HUES48 (cell line): ENCODE measurements around the gene FAM219A.

ENCODE experiments used
- H3K27ac ChIP-seq: one replicate; pipeline ENCODE4 v1.7.0; 2013; ENCODE audit warnings: low read depth, low read length, inconsistent platforms
- H3K27me3 ChIP-seq: 2 replicates; pipeline ENCODE4 v1.6.1; 2013; ENCODE audit warnings: mild to moderate bottlenecking, low read length; ENCODE audit not compliant: control insufficient read depth, insufficient read depth
- H3K36me3 ChIP-seq: 2 replicates; pipeline ENCODE4 v1.6.1; 2013; ENCODE audit warnings: low read length; ENCODE audit not compliant: control insufficient read depth, insufficient read depth
- H3K4me1 ChIP-seq: 2 replicates; pipeline ENCODE4 v1.6.1; 2013; ENCODE audit warnings: mild to moderate bottlenecking, low read length; ENCODE audit not compliant: control insufficient read depth, insufficient read depth
- H3K4me3 ChIP-seq: 2 replicates; pipeline ENCODE4 v1.5.1; 2013; ENCODE audit warnings: mild to moderate bottlenecking, low read depth, low read length
- H3K9ac ChIP-seq: 2 replicates; pipeline ENCODE4 v1.6.1; 2013; ENCODE audit warnings: mild to moderate bottlenecking, low read depth, low read length, moderate library complexity
- H3K9me3 ChIP-seq: 2 replicates; pipeline ENCODE4 v1.6.1; 2013; ENCODE audit warnings: low read length; ENCODE audit not compliant: control insufficient read depth, insufficient read depth

The FAM219A gene

DNA sequence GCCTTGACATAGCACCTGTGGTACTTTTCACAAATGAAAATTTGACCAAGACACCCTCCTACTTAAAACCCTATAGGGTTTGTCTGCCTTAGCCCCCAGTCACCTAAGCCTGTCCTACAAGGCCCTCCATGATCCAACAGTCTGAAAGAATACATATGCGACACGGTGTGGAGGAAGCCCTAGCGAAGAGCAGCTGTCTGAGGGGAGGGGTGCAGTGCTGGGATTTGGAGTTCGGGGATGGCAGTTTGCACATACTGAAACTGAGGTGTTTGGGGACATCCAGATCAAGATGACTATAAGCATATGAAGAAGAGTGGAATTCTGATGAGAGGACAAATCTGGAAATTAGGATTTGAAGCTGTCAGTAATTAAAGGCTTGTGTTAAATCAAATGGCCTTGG is 74.5 kb downstream of the FAM219A start:
- Histone ChIP-seq H3K9me3 (no peaks in the 10 kb centered on the region), H3K36me3 (no peaks in the 10 kb centered on the region), H3K4me3 (no peak overlapping the region), H3K27ac (no peak overlapping the region), H3K4me1 (peaks cover 11% of the 10 kb centered on the region; the same call in 1 of the 2 replicates), H3K27me3 (peaks cover 32% of the 10 kb centered on the region), H3K9ac (no peak overlapping the region)

DNA sequence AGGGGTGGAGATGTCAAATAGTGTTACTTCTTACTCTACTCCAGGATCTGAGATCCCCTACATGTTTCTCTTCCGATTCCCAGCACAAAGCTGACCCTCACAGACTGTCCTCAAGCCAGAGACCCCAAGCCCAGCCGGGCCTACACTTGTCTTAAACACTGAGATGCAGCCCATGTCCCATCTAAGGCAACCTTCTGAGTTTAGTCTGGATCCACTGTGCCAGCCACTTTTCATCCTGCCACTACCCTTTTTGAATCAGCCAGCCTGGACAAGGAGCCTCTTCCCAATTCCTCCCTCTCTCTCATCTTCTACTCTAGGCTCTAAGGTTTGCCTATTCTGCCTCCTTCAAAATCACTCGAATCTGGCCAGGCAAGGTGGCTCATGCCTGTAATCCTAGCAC is 75.5 kb downstream of the FAM219A start:
- no peak overlapping the region for H3K4me3 ChIP-seq
- peaks cover 32% of the 10 kb centered on the region for H3K27me3 ChIP-seq
- no peaks in the 10 kb centered on the region for H3K36me3 ChIP-seq
- H3K4me1 ChIP-seq: peaks cover 11% of the 10 kb centered on the region; the same call in 1 of the 2 replicates
- H3K9me3 ChIP-seq: no peaks in the 10 kb centered on the region
- H3K27ac ChIP-seq: no peak overlapping the region
- H3K9ac ChIP-seq: no peak overlapping the region

DNA sequence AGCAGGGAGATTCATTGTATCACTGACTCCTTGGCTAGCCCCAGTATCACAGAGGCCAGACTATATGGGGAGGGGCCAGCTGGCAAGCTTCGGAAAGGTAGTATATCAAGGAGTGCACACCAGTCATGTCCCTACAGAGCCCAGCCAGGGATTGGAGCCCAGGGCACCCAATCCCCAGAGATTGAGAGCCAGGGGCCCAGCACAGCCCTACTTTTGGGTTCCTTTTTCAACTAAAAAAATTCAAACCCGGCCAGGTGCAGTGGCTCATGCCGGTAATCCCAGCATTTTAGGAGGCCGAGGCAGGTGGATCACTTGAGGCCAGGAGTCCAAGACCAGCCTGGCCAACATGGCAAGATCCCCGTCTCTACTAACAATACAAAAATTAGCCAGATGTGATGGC is 76.3 kb downstream of the FAM219A start:
- Histone ChIP-seq H3K9ac (no peak overlapping the region), H3K27me3 (peaks cover 32% of the 10 kb centered on the region), H3K4me1 (peaks cover 11% of the 10 kb centered on the region; the same call in 1 of the 2 replicates), H3K27ac (no peak overlapping the region), H3K9me3 (no peaks in the 10 kb centered on the region), H3K36me3 (no peaks in the 10 kb centered on the region), H3K4me3 (no peak overlapping the region)

DNA sequence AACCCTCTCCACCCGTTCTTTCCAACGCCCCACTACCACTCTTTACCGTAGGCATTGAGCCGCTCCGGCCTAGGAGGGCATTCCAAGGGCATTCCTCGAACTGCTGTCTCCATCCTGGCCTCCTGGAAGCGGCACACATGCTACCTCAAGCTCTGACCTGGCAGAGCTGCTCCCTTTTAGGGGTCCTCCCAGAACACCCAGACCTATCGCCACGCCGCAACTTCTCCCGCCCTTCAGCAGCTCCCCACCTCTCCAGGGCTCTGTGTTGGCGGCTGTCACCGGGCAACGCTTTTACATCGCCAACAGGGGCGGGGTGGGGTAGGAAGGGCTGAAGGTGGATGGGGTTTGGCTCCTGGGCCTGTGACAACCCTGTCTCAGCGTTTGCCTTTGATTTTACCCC is 77.0 kb downstream of the FAM219A start:
- peaks cover 11% of the 10 kb centered on the region; the same call in 1 of the 2 replicates for H3K4me1 ChIP-seq
- peak overlapping the region; percentile 82 for H3K4me3 ChIP-seq
- peaks cover 32% of the 10 kb centered on the region for H3K27me3 ChIP-seq
- H3K36me3 ChIP-seq: no peaks in the 10 kb centered on the region
- no peak overlapping the region for H3K27ac ChIP-seq
- H3K9me3 ChIP-seq: no peaks in the 10 kb centered on the region
- 0 out of 2 replicates have a peak overlapping the region, but pooled peaks have one; percentile 18 for H3K9ac ChIP-seq

DNA sequence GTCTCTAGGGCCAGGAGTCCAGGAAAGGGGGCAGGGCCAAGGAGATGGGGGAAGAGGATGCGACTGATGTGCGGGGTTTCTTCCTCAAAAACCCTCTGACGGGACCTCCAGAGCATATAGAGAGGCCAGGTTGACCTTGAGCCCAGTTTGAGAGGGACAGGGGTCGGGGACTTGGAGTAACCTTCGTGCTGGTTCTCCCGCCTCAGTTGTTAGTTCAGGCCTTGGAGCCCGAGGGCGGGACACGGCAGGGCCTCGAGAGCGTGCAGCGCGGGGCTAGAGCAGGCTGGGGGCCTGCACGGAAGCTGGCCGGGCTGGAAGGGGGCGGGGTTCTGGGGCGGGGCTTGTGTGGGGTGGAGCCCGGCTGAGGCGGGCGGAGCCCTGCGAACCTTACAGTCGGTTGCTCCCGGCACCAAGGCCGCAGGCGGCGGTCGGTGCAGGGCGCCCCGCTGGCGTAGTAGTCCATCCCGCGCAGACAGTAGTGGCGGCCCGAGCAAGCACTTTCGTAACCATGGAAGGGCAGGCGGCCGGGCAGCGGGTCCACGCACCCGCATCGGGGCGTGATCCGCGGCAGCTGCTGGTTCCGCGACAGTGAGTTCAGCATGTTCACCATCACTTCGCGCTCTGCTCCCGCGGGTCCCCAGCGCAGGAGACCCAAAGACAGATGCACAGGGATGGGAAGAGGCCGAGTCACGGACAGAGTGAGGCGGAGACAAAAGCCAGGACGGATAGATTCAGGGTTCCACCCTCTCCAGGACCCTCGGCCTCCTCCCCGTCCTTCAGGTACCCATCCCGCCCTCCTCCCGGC is 77.7 kb downstream of the FAM219A start:
- Histone ChIP-seq H3K9ac (0 out of 2 replicates have a peak overlapping the region, but pooled peaks have one; percentile 18), H3K4me3 (peak overlapping the region; percentile 82), H3K27me3 (peaks cover 35% of the 10 kb centered on the region), H3K36me3 (no peaks in the 10 kb centered on the region), H3K9me3 (no peaks in the 10 kb centered on the region), H3K4me1 (peaks cover 15% of the 10 kb centered on the region; the same call in 1 of the 2 replicates), H3K27ac (no peak overlapping the region)

DNA sequence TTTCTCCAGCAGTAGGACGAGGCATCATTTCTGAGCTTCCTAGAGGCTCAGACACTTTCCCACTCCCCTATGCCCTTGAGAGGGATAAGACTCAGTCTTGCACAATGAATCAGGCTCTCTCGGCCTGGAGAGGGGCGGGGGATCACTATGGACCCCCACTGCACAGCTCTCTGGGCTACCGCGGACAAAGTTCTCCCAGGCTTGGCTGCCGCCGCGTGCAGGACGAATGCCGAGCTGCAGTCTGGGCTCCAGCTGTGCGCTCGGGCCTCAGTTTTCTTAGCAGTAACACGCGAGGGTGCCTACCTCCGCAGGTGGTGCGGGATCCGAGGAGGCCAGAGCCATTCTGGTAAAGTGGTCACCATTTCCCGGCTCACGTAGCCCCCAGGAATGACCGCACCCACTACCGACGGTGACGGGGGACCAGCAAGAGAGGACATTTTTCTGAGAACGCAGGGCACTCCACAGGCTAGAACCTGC is 78.3 kb downstream of the FAM219A start:
- no peak overlapping the region for H3K9ac ChIP-seq
- peak overlapping the region; percentile 82 for H3K4me3 ChIP-seq

DNA sequence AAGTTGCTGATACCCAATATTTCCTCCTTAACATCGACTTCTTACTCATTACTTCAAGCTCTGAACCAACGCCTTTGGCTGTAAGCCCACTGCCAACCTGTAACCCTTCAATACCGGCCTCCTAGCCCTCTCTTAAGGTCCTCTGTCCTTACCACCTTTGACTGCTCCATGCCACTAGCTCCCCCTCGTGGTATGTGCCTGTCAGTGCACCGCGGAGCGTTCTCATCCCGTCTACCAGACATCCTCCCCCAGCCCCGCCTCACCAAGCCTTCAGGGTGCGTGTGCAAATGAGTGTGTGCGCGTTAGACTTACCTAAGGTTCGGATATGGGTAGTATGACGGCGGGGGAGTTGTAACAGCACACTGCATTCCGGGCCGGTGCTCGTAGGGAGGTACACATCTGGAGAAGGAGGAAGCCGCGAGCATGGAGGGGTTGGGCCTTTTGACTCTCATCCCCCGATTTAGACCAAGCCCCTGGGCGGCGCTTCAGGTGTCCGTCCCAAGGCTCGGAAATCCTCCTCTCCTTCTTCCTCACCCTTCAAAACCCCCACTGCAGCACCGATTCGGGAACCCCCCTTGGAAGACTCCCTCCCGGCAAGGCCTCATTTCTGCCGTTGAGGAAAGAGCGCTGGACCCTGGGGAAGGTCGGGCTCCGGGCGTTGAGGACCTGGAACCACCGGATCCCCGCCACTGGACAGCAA is 78.9 kb downstream of the FAM219A start:
- Histone ChIP-seq H3K36me3 (no peaks in the 10 kb centered on the region), H3K9ac (no peak overlapping the region), H3K9me3 (no peaks in the 10 kb centered on the region), H3K4me3 (peak overlapping the region; percentile 82), H3K27me3 (peaks cover 40% of the 10 kb centered on the region), H3K4me1 (peaks cover 24% of the 10 kb centered on the region), H3K27ac (no peak overlapping the region)

More for the DNA sequence above, 78.3 kb downstream of the FAM219A start:
- Histone ChIP-seq H3K27ac (no peak overlapping the region), H3K4me1 (peaks cover 20% of the 10 kb centered on the region), H3K9me3 (no peaks in the 10 kb centered on the region), H3K36me3 (no peaks in the 10 kb centered on the region), H3K27me3 (peaks cover 40% of the 10 kb centered on the region)

DNA sequence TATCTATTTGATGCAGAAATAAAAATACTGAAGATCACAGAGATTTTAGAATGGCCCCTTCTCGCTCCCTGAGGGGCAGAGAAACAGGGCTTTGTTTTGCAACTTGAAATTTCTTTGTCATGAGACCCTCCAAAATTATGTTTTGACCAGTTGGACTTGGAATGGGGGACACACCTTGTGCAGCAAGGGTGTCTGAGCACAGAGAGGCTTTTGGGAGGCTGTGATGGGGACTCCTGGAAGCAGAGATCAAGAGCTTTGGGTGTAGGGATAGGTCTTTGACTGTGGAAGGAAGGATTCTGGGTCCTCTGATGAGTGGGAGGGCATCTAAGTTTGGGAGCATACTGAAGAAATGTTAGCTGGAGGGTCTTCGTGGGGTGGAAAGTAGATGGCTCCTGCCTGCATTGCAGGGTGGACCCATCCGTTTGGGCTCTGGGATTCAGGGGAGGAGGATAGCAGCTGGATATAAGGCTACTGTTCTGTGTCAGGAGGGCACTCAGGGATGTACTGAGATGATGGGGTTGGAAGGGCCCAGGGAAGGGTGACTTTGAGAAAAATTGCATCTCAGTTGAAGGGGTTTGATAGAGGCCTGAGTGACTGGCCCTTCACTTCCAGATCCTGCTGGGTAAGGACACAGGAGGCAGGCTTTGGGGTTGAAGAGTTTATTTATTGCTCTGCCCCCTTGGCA is 79.9 kb downstream of the FAM219A start:
- no peak overlapping the region for H3K4me3 ChIP-seq
- H3K27ac ChIP-seq: no peak overlapping the region
- H3K4me1 ChIP-seq: peaks cover 24% of the 10 kb centered on the region
- H3K9me3 ChIP-seq: no peaks in the 10 kb centered on the region
- peaks cover 40% of the 10 kb centered on the region for H3K27me3 ChIP-seq
- H3K36me3 ChIP-seq: no peaks in the 10 kb centered on the region
- no peak overlapping the region for H3K9ac ChIP-seq

DNA sequence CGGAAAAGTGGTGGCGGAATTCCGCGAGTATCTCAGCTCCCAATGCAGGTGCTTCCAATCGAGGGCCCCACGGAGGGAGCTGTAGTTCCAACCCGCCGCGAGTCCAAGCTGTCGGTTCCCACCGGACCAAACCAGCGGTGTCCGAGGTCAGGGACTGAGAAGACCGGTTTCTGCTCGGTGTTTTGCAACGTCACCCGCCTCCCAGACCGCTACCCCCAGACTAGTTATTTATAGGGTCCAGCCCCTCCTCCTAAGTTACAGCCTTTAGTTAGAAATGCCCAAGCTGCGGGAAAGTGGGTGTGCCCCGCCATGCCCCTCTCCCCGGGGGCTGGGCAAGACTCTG is 81.0 kb downstream of the FAM219A start:
- no peaks in the 10 kb centered on the region for H3K36me3 ChIP-seq
- H3K27ac ChIP-seq: no peak overlapping the region
- no peaks in the 10 kb centered on the region for H3K9me3 ChIP-seq
- H3K4me3 ChIP-seq: peak overlapping the region; percentile 72
- peaks cover 33% of the 10 kb centered on the region for H3K27me3 ChIP-seq
- peaks cover 24% of the 10 kb centered on the region for H3K4me1 ChIP-seq
- peak overlapping the region; percentile 21; the same call in 1 of the 2 replicates for H3K9ac ChIP-seq

DNA sequence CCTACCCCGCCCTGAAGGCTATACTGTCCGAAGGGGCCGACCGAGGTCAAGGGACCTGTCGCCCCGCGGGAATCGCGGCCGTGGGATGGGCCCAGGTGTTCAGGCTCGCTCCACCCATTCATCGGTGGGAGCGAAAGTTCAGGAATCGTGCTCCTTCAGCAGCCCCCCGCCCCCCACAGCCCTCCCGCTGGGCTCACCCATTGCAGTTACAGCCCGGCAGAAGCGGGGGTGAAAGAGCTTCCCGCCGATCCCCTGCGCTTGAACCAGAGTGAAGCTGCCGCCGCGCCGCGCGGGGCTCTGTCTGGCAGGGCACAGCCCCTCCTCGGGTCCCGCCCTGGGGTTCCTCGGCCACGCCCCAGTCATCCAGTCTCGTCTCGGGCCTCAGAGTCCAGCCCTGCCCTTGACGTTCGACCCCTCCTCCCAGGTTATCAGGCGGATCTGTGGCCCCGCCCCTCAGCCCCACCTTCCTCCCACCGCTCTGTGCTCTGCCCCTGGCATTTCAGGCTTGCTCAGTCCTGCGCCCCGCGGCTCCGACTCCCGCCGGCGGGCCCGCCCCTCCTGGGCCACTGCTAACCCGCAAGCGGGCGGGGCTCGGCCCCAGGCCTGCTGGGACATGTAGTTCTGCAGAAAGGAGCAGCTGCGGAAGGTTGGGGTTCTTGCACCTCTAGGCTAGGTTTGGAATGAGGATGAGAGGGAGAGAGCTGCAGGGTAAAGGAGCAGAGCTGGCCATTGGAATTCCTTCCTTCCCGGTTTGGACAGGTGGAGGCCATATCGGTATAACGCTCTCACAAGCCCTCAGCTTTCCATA is 81.6 kb downstream of the FAM219A start, which contains the start of gene MYORG:
Gene MYORG, minus strand, starts transcription at position 303 of the 808 bp plus-strand sequence. CDS start 3,955 bp downstream, outside the sequence.
- Histone ChIP-seq H3K9me3 (no peaks in the 10 kb centered on the region), H3K9ac (peak within 1 kb of the TSS; percentile 21; the same call in 1 of the 2 replicates), H3K4me3 (peak within 1 kb of the TSS; percentile 72), H3K27me3 (peaks cover 29% of the 10 kb centered on the region), H3K36me3 (no peaks in the 10 kb centered on the region), H3K4me1 (peaks cover 24% of the 10 kb centered on the region), H3K27ac (peak within 1 kb of the TSS; percentile 70)
